GM12875 (cell line): ENCODE data around the gene PITX1.
"Not testable (repeated sequence)": the region's sequence is repeated elsewhere in the genome, so short reads cannot be mapped to it uniquely, and the experiment has no call there.

Experiments used
- H3K4me3 ChIP-seq: one replicate; pipeline ENCODE4 v1.5.1; 2011; ENCODE audit warnings: low read depth, low read length, control low read depth
- CTCF ChIP-seq: IDR thresholded peaks from 2 replicates; pipeline ENCODE4 v1.5.1; 2011; ENCODE audit warnings: low read depth, mild to moderate bottlenecking, control low read depth, inconsistent platforms, low read length, moderate library complexity, borderline replicate concordance; ENCODE audit not compliant: insufficient read depth

PITX1 gene

GRCh38 chr5:134997015-134997414 is 37.0 kb downstream of the PITX1 start:
- no peak for TF ChIP-seq CTCF
- no peak overlapping the region for H3K4me3 ChIP-seq

GRCh38 chr5:134995850-134996402 is 38.1 kb downstream of the PITX1 start:
- TF ChIP-seq CTCF, result no peak
- H3K4me3 ChIP-seq, result no peak overlapping the region

DNA sequence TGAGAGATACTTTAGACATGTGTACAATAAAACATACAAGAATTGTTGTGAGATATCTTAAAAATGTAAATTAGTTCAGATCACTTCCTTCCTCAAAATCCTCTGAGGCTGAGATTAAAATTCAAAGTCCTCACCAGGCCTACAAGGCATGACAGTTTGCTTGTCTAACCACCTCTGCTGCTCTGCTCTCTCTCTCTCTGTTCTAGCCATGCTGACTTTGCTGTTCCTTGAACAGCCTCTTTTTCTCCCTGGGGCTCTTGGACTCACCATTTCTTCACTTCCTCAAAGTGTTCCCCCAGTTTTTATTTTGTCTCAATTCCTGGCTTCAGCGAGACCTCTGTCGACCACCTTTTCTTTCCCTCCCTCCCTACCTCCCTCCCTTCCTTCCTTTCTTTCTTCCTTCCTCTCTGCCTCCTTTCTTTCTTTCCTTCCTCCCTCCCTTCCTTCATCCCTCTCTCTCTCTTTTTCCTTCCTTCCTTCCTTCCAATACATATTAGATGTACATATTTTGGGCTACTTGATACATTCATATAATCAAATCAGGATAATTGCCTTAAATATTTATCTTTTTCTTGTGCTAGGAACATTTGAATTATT is 39.4 kb downstream of the PITX1 start:
- TF ChIP-seq CTCF, result no peak
- H3K4me3 ChIP-seq, result no peak overlapping the region

GRCh38 chr5:134993161-134993560 is 40.9 kb downstream of the PITX1 start:
- TF ChIP-seq CTCF, result no peak
- H3K4me3 ChIP-seq, result no peak overlapping the region

DNA sequence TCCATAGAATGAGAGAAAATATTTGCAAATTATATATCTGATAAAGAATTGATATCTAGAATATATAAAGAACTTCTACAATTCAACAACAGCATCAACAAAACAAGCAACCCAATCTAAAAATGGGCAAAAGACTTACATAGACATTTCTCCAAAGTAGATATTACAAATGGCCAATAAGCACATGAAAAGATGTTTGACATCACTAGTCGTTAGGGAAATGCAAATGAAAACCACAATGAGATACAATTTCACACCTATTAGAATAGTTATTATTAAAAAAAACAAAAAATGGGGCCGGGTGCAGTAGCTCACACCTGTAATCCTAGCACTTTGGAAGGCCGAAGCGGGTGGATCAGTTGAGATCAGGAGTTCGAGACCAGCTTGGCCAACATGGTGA is 41.9 kb downstream of the PITX1 start:
- no peak for TF ChIP-seq CTCF

GRCh38 chr5:134990183-134990582 is 43.8 kb downstream of the PITX1 start:
- H3K4me3 ChIP-seq, result not testable (repeated sequence)

More for the DNA sequence above, 41.9 kb downstream of the PITX1 start:
- H3K4me3 ChIP-seq, result no peak overlapping the region

- TF ChIP-seq CTCF, result no peak
Measured at GRCh38 chr5:134989266-134989830, 44.7 kb downstream of the PITX1 start.

More at GRCh38 chr5:134989266-134989830, 44.7 kb downstream of the PITX1 start:
- no peak overlapping the region for H3K4me3 ChIP-seq
